SU-DHL-6 (cell line): ENCODE measurements around the gene TLK1.

ENCODE experiments used
- EZH2phosphoT487 ChIP-seq: fragments of 200-600 bp; sonication (generic), shearing (Covaris generic); conservative IDR thresholded peaks from 2 replicates; pipeline ENCODE4 v1.6.1; 2018; ENCODE audit warnings: mild to moderate bottlenecking, antibody characterized with exemption, low read length, moderate library complexity, mixed read lengths
- TF ChIP-seq, protein P1 (sequence below): fragments of 200-600 bp; sonication (generic); IDR thresholded peaks from one replicate; pipeline ENCODE4 v1.5.1; 2017; ENCODE audit warnings: antibody characterized with exemption, mild to moderate bottlenecking, low read length, moderate library complexity; ENCODE audit not compliant: insufficient read depth, poor library complexity, severe bottlenecking

DNA sequence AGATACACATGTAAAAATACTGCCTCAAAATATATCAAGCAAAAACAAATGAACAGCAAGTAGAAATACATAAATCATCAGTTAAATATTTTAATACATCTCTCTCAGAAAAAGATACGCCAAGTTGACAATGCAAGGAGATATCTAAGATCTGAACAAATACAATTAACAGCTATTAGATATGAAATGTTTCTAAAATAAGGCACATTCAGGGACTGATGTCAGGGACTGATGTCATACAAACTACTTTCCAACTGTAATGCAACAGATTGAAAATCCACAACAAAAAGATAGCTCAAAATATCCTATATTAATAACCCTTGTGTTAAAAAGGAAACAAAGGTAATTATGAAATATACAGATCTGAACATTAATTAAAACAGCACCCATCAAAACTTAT is 51.7 kb downstream of the TLK1 start:
- TF ChIP-seq, protein P1, sequence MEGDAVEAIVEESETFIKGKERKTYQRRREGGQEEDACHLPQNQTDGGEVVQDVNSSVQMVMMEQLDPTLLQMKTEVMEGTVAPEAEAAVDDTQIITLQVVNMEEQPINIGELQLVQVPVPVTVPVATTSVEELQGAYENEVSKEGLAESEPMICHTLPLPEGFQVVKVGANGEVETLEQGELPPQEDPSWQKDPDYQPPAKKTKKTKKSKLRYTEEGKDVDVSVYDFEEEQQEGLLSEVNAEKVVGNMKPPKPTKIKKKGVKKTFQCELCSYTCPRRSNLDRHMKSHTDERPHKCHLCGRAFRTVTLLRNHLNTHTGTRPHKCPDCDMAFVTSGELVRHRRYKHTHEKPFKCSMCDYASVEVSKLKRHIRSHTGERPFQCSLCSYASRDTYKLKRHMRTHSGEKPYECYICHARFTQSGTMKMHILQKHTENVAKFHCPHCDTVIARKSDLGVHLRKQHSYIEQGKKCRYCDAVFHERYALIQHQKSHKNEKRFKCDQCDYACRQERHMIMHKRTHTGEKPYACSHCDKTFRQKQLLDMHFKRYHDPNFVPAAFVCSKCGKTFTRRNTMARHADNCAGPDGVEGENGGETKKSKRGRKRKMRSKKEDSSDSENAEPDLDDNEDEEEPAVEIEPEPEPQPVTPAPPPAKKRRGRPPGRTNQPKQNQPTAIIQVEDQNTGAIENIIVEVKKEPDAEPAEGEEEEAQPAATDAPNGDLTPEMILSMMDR, result no peak
- no peak for TF ChIP-seq EZH2phosphoT487
